Muscle of arm (tissue), 14 donors: ENCODE measurements around the gene GABRE. TPM values are rescaled to one million over a fixed set of nuclear protein-coding genes. Genes with fewer than 3 reads are reported as not detected.

Source experiments
- DNase-seq: peaks from one replicate; pipeline ENCODE4 v3.0.0-alpha.2; 2013
- long read RNA-seq, 11 donors: transcript quantifications; one replicate each; lab custom pipeline, GENCODE V29; 2026
- polyA plus RNA-seq, 12 donors: library from polyadenylated mRNA; unstranded; fragments of 120-200 nt; gene quantifications; one replicate each; pipeline ENCODE4 v1.2.1, GENCODE V29; 2013; ENCODE audit not compliant: insufficient read length in 12 of 12

GABRE gene, protein sequence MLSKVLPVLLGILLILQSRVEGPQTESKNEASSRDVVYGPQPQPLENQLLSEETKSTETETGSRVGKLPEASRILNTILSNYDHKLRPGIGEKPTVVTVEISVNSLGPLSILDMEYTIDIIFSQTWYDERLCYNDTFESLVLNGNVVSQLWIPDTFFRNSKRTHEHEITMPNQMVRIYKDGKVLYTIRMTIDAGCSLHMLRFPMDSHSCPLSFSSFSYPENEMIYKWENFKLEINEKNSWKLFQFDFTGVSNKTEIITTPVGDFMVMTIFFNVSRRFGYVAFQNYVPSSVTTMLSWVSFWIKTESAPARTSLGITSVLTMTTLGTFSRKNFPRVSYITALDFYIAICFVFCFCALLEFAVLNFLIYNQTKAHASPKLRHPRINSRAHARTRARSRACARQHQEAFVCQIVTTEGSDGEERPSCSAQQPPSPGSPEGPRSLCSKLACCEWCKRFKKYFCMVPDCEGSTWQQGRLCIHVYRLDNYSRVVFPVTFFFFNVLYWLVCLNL
- polyA plus RNA-seq, result 10 to 100 TPM in 11 of 12 donors, not detected in 1; 27.8 to 95.2 (median 55.4) TPM
- long read RNA-seq, donor 1, partial matches to known transcripts, result 0 of 1 reads
- long read RNA-seq, donor 1, other reads (novel, unspliced or antisense), result 0 of 1 reads
- long read RNA-seq, donor 2, full-length matches to known transcripts, result 3 of 3 reads
- long read RNA-seq, donor 2, partial matches to known transcripts, result 0 of 3 reads
- long read RNA-seq, donor 2, other reads (novel, unspliced or antisense), result 0 of 3 reads
- long read RNA-seq, donor 3, full-length matches to known transcripts, result 3 of 3 reads
- long read RNA-seq, donor 3, partial matches to known transcripts, result 0 of 3 reads
- long read RNA-seq, donor 3, other reads (novel, unspliced or antisense), result 0 of 3 reads
- long read RNA-seq, donor 4, full-length matches to known transcripts, result 1 of 1 reads
- long read RNA-seq, donor 4, partial matches to known transcripts, result 0 of 1 reads
- long read RNA-seq, donor 4, other reads (novel, unspliced or antisense), result 0 of 1 reads
- long read RNA-seq, donor 5, full-length matches to known transcripts, result 12 of 12 reads
- long read RNA-seq, donor 5, partial matches to known transcripts, result 0 of 12 reads
- long read RNA-seq, donor 5, other reads (novel, unspliced or antisense), result 0 of 12 reads
- long read RNA-seq, donor 6, full-length matches to known transcripts, result 2 of 2 reads
- long read RNA-seq, donor 6, partial matches to known transcripts, result 0 of 2 reads
- long read RNA-seq, donor 6, other reads (novel, unspliced or antisense), result 0 of 2 reads
- long read RNA-seq, donor 7, full-length matches to known transcripts, result 5 of 5 reads
- long read RNA-seq, donor 7, partial matches to known transcripts, result 0 of 5 reads
- long read RNA-seq, donor 7, other reads (novel, unspliced or antisense), result 0 of 5 reads
- long read RNA-seq, donor 8, full-length matches to known transcripts, result 10 of 18 reads
- long read RNA-seq, donor 8, partial matches to known transcripts, result 8 of 18 reads
- long read RNA-seq, donor 8, other reads (novel, unspliced or antisense), result 0 of 18 reads
- long read RNA-seq, donor 9, full-length matches to known transcripts, result 3 of 3 reads
- long read RNA-seq, donor 9, partial matches to known transcripts, result 0 of 3 reads
- long read RNA-seq, donor 9, other reads (novel, unspliced or antisense), result 0 of 3 reads
- long read RNA-seq, donor 10, full-length matches to known transcripts, result 1 of 1 reads
- long read RNA-seq, donor 10, partial matches to known transcripts, result 0 of 1 reads
- long read RNA-seq, donor 10, other reads (novel, unspliced or antisense), result 0 of 1 reads
- long read RNA-seq, donor 11, full-length matches to known transcripts, result 3 of 20 reads
- long read RNA-seq, donor 11, partial matches to known transcripts, result 17 of 20 reads
- long read RNA-seq, donor 11, other reads (novel, unspliced or antisense), result 0 of 20 reads

DNA sequence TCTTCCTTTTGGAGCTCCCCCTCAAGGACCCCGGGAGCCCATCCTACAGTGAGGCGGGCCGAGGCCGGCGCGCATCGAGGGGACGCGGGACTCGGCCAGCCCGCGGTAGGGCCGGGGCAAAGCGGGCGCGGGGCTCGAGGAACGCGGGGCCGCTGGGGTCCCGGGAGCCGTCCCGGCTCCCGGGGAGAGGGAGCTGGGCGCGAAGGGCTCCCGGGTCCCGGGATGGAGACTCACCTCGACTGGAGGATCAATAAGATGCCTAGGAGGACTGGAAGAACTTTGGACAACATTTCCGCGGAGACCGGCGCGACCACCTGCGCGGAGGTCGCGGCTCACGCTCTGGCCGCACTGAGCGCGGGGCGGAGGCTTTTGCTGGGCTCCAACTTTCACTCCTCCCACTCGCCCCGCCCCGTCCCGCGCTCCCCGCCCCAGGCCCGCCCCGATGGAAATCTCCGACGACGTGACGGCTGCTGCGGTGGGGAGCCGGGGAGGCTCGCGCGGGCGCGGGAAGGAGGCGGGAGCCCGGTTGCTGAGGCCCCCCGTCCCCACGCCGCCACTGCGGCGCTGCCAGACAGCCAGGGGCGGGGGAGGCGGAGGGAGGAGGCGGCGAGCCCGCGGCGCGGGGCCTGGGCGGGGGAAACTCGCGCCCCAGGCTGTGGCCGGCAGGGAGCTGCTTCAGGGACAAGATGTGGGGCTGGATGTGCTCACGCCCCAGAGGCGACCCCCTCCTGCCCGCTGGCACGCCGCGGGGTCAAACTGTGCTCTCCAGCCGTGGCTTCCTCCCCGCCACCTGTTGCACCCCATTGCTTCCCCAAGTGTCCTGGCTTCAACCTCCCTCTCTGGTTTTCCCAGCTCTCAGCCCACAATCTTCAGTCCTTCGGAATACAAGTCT, at the start of gene GABRE:
Gene GABRE (minus strand): TSS at position 341 of the 892 bp plus-strand sequence. CDS start 51 bp downstream, at position 290.
- peak; percentile 63 for DNase-seq

DNA sequence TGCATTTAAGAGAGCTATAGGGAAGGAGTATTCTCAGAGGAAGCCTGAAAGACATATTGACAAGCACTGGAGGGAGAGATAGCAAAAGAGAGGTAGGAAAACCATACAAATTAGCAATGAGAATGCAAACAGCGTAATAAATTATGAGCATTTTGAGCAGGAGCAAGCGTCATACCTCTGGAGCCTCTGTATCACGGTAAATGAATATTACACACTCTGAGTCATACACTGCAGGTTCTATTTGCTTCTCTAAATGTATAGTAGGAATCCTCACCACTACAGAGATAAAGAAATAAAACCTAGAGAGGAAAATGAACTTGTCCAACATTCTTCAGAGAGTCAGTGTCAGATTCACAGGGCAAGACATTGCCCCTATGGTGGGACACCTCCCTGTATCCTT, 46.4 kb upstream of the GABRE start:
- DNase-seq, result no peak

DNA sequence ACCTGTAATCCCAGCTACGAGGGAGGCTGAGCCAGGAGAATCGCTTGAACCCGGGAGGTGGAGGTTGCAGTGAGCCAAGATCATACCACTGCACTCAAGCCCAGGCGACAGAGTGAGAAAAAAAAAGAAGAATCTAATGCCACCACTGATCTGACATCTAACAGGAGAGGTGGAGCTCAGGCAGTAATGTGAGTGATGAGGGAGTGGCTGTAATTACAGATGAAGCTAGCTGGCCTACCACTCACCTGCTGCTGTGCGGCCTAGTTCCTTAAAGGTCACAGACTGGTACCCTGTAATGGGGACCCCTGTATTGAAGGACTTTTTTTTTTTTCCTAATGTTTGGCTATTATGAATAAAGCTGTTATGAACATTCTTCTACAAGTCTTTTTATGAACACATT, 25.3 kb upstream of the GABRE start:
- no peak for DNase-seq

DNA sequence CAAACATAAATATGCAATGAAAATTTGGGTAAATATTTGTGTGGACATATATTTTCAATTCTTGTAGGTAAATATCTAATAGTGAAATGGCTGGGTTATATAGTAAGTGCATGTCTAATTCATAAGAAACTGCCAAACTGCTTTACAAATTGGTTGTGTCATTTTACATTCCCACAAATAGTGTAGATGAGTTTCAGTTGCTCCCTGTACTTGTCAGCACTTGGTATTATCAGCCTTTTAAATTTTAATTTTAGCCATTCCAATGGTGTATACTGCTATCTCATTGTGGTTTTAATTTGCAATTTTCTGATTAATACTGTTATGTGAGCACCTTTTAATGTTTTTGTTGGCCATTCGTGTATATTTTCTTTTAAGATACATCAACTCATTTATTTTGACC, 23.1 kb upstream of the GABRE start:
- no peak for DNase-seq

DNA sequence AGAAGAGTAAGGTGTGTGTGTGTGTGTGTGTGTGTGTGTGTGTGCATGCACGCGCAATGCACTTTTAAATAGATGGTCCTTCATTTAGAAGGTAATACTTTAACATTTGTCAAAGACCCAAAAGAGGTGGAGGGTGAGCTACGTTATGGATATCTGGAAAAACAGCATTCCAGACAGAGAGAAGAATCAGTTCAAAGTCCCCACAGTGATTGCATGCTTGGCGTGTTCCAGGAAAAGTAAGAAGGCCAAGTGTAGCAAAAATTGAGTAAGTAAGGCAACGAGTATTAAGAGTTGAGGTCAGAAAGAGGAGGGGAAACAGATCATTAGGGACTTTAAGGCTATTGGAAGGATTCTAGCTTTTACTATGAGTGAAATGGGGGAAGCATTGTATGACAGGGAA, 21.9 kb upstream of the GABRE start:
- no peak for DNase-seq

DNA sequence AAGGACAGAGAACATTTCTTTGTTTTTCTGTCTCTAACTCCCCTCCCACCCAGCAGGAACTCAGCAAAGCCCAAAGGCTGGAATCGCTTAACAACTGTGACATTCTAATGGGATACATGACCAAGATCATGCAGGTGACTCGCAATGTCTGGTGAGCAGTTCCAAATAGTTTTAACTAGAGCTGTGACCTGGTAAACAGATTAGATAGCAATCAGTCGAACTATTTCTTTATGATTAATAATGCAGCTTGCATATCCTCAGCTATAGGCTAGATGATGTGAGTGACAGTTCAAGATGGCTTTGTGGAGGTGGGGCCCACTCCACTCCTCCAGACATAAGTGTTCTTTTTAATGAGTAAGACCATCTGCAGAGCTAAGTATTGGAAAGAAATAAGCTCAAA, 20.0 kb upstream of the GABRE start:
- no peak for DNase-seq

DNA sequence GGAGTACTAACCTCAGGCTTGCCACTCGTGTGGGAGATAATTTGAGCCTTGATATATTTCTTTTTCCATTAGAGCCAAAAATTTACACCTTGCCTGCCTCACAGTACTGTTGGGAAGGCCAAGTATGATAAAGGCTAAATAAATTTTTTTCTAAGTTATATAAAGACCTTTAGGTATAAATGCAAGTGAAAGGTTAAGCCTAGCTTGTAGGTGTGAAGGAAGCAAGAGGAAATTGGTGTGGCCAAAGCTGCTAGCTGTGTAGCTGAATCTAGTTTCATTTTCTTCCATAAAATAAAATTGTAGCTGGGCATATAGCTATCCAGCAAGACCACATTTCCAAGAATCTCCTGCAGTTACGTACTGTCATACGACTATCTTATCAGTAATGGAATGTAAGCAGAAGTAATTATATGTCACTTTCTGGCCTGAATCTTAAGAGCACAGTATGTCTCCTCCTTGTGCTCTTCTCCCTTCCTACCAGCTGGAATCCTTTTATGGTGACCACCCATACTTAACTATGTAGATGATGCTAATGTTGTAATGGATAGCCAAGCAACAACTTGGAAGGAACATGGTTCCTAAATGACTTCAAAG, 14.3 kb upstream of the GABRE start:
- no peak for DNase-seq

DNA sequence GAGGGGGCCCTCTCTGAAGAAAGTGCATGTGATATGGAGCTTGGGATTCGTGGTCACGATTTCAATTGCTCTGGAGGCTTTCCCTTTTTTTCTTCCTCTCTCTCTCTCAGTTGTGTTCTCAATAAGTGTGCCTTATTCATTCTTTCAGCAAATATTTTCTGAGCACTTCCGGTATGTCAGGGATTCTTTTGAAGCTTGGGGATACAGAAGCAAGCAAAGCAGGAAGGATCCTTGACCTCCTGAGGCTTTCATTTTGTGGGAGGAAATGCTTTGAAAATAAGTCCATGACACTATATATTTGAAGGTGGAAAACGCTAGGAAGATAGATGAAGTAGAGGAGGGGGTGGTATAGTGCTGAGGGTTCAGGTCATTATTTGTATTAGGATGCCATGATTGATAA, 12.6 kb upstream of the GABRE start:
- DNase-seq, result no peak

DNA sequence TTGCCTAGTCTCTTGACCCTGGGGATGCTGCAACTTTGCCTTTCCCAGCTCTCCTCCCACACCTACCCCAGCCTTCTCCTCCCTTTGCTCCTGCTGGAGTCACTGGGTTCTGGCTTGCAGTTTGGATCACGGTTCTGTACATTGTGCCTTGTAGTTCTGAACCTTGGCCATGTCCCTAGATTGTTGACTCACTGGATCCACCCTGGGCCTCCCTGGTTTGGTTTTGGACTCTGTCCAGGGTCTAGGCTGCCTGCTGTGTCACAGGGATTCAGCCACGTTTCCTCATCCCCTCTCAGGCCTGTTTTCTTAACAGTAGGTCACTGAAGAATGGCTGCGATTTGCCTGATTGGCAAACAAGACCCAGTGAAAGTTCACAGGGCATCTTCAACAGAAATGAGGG, 11.5 kb upstream of the GABRE start:
- DNase-seq, result no peak

DNA sequence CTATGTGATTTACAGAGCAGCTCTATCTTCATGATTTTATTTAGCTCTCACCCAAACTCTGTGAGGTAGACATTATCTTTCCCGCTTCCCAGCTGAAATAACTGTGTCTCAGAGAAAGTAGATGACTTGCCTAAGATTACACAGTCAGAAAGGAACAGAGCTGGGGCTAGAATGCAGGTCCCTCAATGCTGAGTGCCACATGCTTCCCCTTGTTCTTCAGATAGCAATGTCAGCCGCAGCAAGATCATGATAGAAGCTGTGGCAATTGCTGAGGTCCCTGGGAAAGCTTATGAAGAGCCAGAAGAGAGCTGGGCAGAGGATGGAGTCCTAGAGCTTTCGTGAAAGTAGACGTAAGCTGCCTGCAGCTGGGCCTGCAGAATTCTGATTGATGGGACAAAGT, 11.1 kb upstream of the GABRE start:
- no peak for DNase-seq

DNA sequence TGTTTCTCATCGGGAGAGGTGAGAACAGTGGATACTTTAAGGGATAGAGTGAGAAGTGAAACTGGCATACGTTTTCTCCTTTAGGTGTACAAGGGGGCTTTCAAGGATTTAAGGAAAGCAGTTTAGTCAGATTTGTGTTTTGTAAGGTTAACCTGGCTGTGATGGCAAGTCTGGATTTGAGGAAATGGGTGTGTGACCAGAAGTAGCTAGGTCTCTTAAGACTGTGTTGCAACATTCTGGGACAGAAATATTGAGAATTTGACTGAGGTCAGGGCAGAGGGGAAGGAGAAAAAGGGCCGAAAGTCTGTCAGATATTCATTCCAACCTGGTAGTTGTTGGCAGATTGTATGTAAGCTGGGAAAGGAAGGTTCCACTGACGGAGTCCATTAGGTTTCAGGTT, 10.4 kb upstream of the GABRE start:
- DNase-seq, result no peak

DNA sequence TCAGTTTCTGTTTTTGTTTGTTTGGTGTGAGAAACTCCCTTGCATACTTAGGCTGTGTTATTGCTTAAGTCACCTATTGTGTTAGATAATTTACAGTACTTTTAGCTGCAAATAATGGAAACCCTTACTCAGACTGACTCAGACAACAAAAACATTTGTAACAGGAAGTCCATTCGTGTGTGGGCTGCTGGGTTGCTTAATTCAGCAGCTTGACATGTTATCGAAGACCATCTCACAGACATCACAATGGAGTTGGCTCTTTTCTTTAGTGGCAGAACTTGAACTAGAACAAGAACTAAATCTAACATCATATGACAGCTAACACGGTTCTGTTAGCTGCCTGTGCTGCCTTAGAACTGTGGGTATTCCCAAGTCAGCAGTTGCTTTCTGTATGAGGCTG, 9.9 kb upstream of the GABRE start:
- no peak for DNase-seq

DNA sequence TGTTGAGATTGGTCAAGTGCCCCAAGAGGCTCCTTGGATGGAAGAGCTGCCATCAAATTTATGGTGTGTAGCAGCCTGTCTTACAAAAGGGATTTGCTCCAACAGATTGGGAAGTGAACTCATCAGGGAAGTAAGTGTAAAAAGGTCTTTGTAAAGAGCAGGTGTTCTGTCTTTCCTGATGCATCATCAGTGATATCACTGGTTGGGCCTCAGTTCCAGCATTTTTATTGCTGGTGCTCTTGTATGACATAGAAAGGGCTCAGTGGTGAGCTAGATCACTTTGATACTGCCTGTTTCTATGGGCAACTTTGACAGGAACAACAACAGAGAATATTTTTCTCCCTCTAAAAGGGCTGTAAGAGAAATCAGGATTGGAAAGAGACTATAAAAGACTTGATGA, 8.7 kb upstream of the GABRE start:
- DNase-seq, result no peak

DNA sequence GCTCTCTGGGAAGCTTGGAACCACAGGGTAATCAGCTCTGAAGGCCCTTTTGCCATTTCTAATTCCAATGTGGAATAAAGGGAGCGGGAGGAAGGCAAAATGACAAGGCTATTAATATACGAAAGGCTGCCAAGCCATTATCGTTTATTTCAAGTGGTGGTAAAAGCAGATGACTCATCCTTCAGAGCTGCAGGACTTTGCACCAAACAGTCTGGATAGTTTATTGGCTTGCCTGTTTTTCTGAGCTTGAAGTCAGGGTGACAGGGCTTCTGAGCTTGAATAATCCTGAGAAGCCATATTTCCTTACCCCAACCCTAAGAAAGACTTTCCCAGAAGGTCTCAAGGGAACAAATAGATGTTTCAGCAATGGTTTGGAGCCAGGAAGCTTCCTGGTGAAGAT, 7.7 kb upstream of the GABRE start:
- no peak for DNase-seq

DNA sequence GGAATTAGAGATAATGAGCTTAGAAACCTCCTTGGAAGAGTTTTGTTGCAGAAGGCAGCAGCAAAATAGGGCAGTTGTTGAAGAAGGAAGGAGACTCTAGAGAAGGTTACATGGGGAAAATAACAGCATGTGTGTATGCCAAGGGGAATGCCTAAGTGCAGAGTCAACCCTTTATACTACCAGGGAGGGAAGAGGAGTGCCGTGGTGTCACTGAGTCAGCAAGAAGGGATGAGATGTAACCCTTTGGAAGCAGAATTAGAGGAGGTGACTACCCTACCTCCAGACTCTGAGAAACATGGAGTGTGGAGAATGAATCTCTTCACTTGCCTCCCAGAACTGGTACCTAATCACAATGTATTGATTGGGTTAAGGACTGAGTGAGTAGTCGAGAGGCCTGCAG, 6.7 kb upstream of the GABRE start:
- no peak for DNase-seq

DNA sequence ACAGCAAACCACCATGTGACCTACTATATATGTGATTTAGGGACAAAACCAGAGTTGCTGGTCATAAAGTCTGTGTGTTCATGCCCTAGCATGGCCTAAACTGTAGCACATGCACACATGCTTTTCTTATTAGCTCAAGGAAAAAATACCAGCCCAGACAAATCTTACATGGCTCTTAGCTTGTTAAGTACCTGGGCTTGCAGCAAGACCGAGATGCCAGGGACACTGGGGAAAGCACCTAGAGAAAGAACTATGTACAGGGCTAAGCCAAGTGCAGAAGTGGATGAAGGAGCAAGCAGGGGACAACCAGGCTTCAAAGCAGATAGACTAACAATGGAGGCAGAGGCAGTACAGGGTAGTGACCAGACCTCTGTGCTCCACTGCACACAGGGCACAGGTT, 3.4 kb upstream of the GABRE start:
- DNase-seq, result no peak

DNA sequence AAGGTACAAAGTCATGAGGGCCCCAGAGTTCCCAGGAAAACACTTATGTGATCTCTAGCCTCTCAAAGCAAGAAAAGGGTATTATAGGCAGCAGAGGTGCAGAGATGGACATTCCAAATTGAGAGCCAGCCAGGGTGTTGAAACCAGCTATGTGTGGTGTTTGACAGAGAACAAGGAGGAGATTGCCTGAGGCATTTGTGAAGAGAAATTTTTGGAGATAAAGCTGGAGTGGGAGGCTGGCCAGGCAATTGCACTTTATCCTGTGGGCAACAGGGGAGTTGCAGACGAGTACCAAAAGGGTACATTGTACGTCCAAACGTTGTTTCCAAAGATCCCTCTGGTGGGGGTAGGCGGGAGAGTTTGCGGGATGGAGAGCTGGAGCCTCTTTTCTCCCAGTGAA, 2.5 kb upstream of the GABRE start:
- DNase-seq, result no peak

DNA sequence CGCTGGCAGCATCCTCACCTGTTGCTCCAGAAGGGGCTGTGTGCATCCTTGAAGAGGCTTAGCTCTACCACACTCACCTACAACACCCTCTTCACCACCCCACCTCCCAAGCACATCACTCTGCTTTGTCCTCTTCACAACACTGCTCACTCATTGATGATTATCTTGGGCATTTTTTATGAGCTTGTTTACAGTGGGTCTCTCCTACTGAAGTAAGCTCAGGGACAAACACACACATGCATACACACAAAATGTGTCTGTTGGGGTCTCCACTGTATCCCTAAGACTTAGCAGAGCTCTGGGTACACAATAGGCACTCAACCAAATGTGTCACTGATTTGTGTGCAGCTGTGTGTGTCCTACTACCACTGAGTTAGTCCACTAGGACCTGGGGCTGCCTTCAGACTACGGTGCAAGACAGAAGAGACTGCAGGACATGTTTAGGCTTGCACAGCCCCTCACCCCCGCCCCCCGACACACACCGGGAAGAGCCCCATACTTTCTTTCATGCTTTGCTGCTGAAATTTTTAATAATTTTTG, 1.3 kb upstream of the GABRE start:
- no peak for DNase-seq

DNA sequence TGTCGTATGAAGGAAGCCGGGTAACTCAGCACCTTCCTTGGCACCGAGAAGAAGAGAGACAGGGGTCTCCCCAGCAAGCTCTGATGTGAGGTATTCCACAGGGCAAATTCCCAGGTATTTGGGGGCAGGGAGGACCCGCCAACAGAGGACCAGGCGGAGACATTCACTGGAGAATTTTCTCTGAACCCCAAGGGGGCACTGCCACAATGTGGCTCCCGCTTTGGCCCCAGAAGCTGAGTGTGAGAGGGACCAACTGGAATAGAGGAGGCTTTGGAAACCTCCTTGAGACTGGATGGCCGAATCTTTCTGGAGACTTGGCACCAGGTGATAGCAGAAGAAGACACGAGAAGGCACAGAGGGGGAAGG, 735 bp upstream of the GABRE start:
- no peak for DNase-seq
